ENCODE results near the gene COX14. TPM values are rescaled to one million over a fixed set of nuclear protein-coding genes. Genes with fewer than 3 reads are reported as not detected.
"Not testable (repeated sequence)": the region's sequence is repeated elsewhere in the genome, so short reads cannot be mapped to it uniquely, and the experiment has no call there.

The COX14 gene
- total RNA-seq, 6 donors from 2014 or later = 22.0 to 98.2 (median 71.8) TPM

- H3K4me1 ChIP-seq = peaks cover 0 to 9% (median 1%) of the 10 kb centered on the region in 4 donors
- H3K36me3 ChIP-seq = peaks cover 0 to 9% (median 0%) of the 10 kb centered on the region in 4 donors
- no peaks in the 10 kb centered on the region for H3K27me3 ChIP-seq
- no peak overlapping the region for H3K4me3 ChIP-seq
- TF ChIP-seq POLR2AphosphoS5 (IDR thresholded peaks at IDR 0.05) = no peak
- TF ChIP-seq CTCF (IDR thresholded peaks at IDR 0.05) = no peak
- no peak for TF ChIP-seq POLR2A (IDR thresholded peaks at IDR 0.05)
- TF ChIP-seq EP300 (IDR thresholded peaks at IDR 0.05) = no peak
- H3K27ac ChIP-seq = no peak overlapping the region
- no peaks in the 10 kb centered on the region for H3K9me3 ChIP-seq
- no peak for DNase-seq
- WGBS, 2 donors = 96 to 97% methylated on average over 4 of the region's 4 CpGs
- ATAC-seq (ENCODE audit: low FRiP score in 2 of 2) = no peak
Observed at GRCh38 chr12:50147281-50147680, 35.2 kb downstream of the COX14 start.

GRCh38 chr12:50148011-50148410, 36.0 kb downstream of the COX14 start:
- not testable (repeated sequence) for ATAC-seq (ENCODE audit: low FRiP score in 2 of 2); H3K27ac ChIP-seq; H3K4me3 ChIP-seq; H3K27me3 ChIP-seq; DNase-seq; H3K4me1 ChIP-seq; H3K9me3 ChIP-seq; H3K36me3 ChIP-seq
- WGBS, 2 donors = 79 to 81% methylated on average over 5 to 6 of the region's 6 CpGs

- Histone ChIP-seq H3K36me3 (peaks cover 0 to 8% (median 3%) of the 10 kb centered on the region in 4 donors), H3K4me1 (peaks cover 0 to 2% (median 0%) of the 10 kb centered on the region in 4 donors), H3K4me3 (no peak overlapping the region), H3K9me3 (no peaks in the 10 kb centered on the region), H3K27me3 (no peaks in the 10 kb centered on the region), H3K27ac (no peak overlapping the region)
- no peak for DNase-seq
- WGBS, 2 donors = 73 to 75% methylated on average over 3 of the region's 3 CpGs
- ATAC-seq (ENCODE audit: low FRiP score in 2 of 2) = no peak
- TF ChIP-seq POLR2A (IDR thresholded peaks at IDR 0.05) (no peak), POLR2AphosphoS5 (IDR thresholded peaks at IDR 0.05) (no peak), EP300 (IDR thresholded peaks at IDR 0.05) (no peak), CTCF (IDR thresholded peaks at IDR 0.05) (no peak)
Observed at GRCh38 chr12:50149311-50149710, 37.3 kb downstream of the COX14 start.

- Histone ChIP-seq H3K27ac (no peak overlapping the region), H3K4me3 (no peak overlapping the region), H3K9me3 (no peaks in the 10 kb centered on the region), H3K27me3 (no peaks in the 10 kb centered on the region), H3K36me3 (peaks cover 0 to 8% (median 3%) of the 10 kb centered on the region in 4 donors), H3K4me1 (no peaks in the 10 kb centered on the region)
- WGBS, 2 donors = 76 to 94% methylated on average over 1 of the region's 1 CpG
- TF ChIP-seq POLR2A (IDR thresholded peaks at IDR 0.05) (no peak), CTCF (IDR thresholded peaks at IDR 0.05) (no peak), EP300 (IDR thresholded peaks at IDR 0.05) (no peak), POLR2AphosphoS5 (IDR thresholded peaks at IDR 0.05) (no peak)
- DNase-seq (no peak), ATAC-seq (ENCODE audit: low FRiP score in 2 of 2) (no peak)
Observed at GRCh38 chr12:50151047-50151687, 39.1 kb downstream of the COX14 start.

- ATAC-seq (ENCODE audit: low FRiP score in 2 of 2); H3K36me3 ChIP-seq; H3K4me3 ChIP-seq; H3K27ac ChIP-seq; H3K4me1 ChIP-seq; H3K9me3 ChIP-seq; DNase-seq; H3K27me3 ChIP-seq: not testable (repeated sequence)
- WGBS, 2 donors = 95 to 97% methylated on average over 5 of the region's 5 CpGs
Observed at GRCh38 chr12:50154947-50155346, 42.9 kb downstream of the COX14 start.

GRCh38 chr12:50156641-50157040, 44.6 kb downstream of the COX14 start:
- Histone ChIP-seq H3K36me3 (peaks cover 0 to 8% (median 3%) of the 10 kb centered on the region in 4 donors), H3K27me3 (no peaks in the 10 kb centered on the region), H3K9me3 (no peaks in the 10 kb centered on the region), H3K27ac (no peak overlapping the region), H3K4me1 (peaks cover 0 to 4% (median 0%) of the 10 kb centered on the region in 4 donors), H3K4me3 (no peak overlapping the region)
- TF ChIP-seq POLR2AphosphoS5 (IDR thresholded peaks at IDR 0.05) (no peak), POLR2A (IDR thresholded peaks at IDR 0.05) (no peak), EP300 (IDR thresholded peaks at IDR 0.05) (no peak), CTCF (IDR thresholded peaks at IDR 0.05) (no peak)
- DNase-seq = no peak
- no peak for ATAC-seq (ENCODE audit: low FRiP score in 2 of 2)
